ENCODE measurements around the gene ADAM12.

Gene ADAM12

GRCh38 chr10:126057494-126057893, 330.8 kb downstream of the ADAM12 start:
- TF ChIP-seq MAX (IDR thresholded peaks at IDR 0.05): no peak
- no peak for TF ChIP-seq ZBTB7A (IDR thresholded peaks at IDR 0.05; ENCODE audit: low read depth)
- no peak for TF ChIP-seq TAF1 (IDR thresholded peaks at IDR 0.05; ENCODE audit: low read depth)
- TF ChIP-seq EGR1 (IDR thresholded peaks at IDR 0.05): no peak
- no peak for TF ChIP-seq TCF12 (IDR thresholded peaks at IDR 0.05; ENCODE audit: low read depth)
- no peak for TF ChIP-seq CREB1 (IDR thresholded peaks at IDR 0.05; ENCODE audit: low read depth)
- no peak for TF ChIP-seq EP300 (IDR thresholded peaks at IDR 0.05; ENCODE audit: borderline replicate concordance)
- no peak for TF ChIP-seq RAD21 (IDR thresholded peaks at IDR 0.05; ENCODE audit: low read depth)
- TF ChIP-seq FOXM1 (IDR thresholded peaks at IDR 0.05; ENCODE audit: borderline replicate concordance, low read depth): no peak
- TF ChIP-seq USF1 (IDR thresholded peaks at IDR 0.05): no peak
- no peak for TF ChIP-seq NFIC (IDR thresholded peaks at IDR 0.05)
- TF ChIP-seq REST (IDR thresholded peaks at IDR 0.05; ENCODE audit: low read depth): no peak
- TF ChIP-seq TEAD4 (IDR thresholded peaks at IDR 0.05): no peak
- TF ChIP-seq YY1 (IDR thresholded peaks at IDR 0.05; ENCODE audit: low read depth): no peak
- no peak for TF ChIP-seq CEBPB (IDR thresholded peaks at IDR 0.05)

GRCh38 chr10:126054191-126054590, 334.1 kb downstream of the ADAM12 start:
- TF ChIP-seq RAD21 (IDR thresholded peaks at IDR 0.05; ENCODE audit: low read depth) (no peak), MAX (IDR thresholded peaks at IDR 0.05) (no peak), ZBTB7A (IDR thresholded peaks at IDR 0.05; ENCODE audit: low read depth) (no peak), EP300 (IDR thresholded peaks at IDR 0.05; ENCODE audit: borderline replicate concordance) (no peak), TAF1 (IDR thresholded peaks at IDR 0.05; ENCODE audit: low read depth) (no peak), YY1 (IDR thresholded peaks at IDR 0.05; ENCODE audit: low read depth) (no peak), CEBPB (IDR thresholded peaks at IDR 0.05) (no peak), NFIC (IDR thresholded peaks at IDR 0.05) (no peak), TCF12 (IDR thresholded peaks at IDR 0.05; ENCODE audit: low read depth) (no peak), FOXM1 (IDR thresholded peaks at IDR 0.05; ENCODE audit: borderline replicate concordance, low read depth) (no peak), USF1 (IDR thresholded peaks at IDR 0.05) (no peak), EGR1 (IDR thresholded peaks at IDR 0.05) (no peak), REST (IDR thresholded peaks at IDR 0.05; ENCODE audit: low read depth) (no peak), CREB1 (IDR thresholded peaks at IDR 0.05; ENCODE audit: low read depth) (no peak), TEAD4 (IDR thresholded peaks at IDR 0.05) (no peak)

GRCh38 chr10:126052171-126052570, 336.1 kb downstream of the ADAM12 start:
- TF ChIP-seq MAX (IDR thresholded peaks at IDR 0.05) (no peak), NFIC (IDR thresholded peaks at IDR 0.05) (no peak), REST (IDR thresholded peaks at IDR 0.05; ENCODE audit: low read depth) (no peak), USF1 (IDR thresholded peaks at IDR 0.05) (no peak), EGR1 (IDR thresholded peaks at IDR 0.05) (no peak), EP300 (IDR thresholded peaks at IDR 0.05; ENCODE audit: borderline replicate concordance) (no peak), TAF1 (IDR thresholded peaks at IDR 0.05; ENCODE audit: low read depth) (no peak), CEBPB (IDR thresholded peaks at IDR 0.05) (no peak), CREB1 (IDR thresholded peaks at IDR 0.05; ENCODE audit: low read depth) (no peak), FOXM1 (IDR thresholded peaks at IDR 0.05; ENCODE audit: borderline replicate concordance, low read depth) (no peak), YY1 (IDR thresholded peaks at IDR 0.05; ENCODE audit: low read depth) (no peak), TEAD4 (IDR thresholded peaks at IDR 0.05) (no peak), TCF12 (IDR thresholded peaks at IDR 0.05; ENCODE audit: low read depth) (no peak), RAD21 (IDR thresholded peaks at IDR 0.05; ENCODE audit: low read depth) (no peak), ZBTB7A (IDR thresholded peaks at IDR 0.05; ENCODE audit: low read depth) (no peak)
